ENCODE data around the gene GALNT14.

Gene GALNT14

GRCh38 chr2:31082002-31082401 lies 56.2 kb downstream of the GALNT14 start:
- FAIRE-seq (no peak), DNase-seq (ENCODE audit: insufficient read length, low spot score) (no peak)

GRCh38 chr2:31081492-31081891 lies 56.7 kb downstream of the GALNT14 start:
- DNase-seq (ENCODE audit: insufficient read length, low spot score) = no peak
- no peak for FAIRE-seq
- TF ChIP-seq POU2F2 (IDR thresholded peaks at IDR 0.05; ENCODE audit: low read depth, low read length) (no peak), SPI1 (IDR thresholded peaks at IDR 0.05; ENCODE audit: low read depth, low read length) (no peak), PAX5 (IDR thresholded peaks at IDR 0.05; ENCODE audit: insufficient read depth, low read length, severe bottlenecking) (no peak), POLR2A (IDR thresholded peaks at IDR 0.05; ENCODE audit: low read depth, low read length) (no peak), POLR2AphosphoS5 (IDR thresholded peaks at IDR 0.05; ENCODE audit: low read depth, low read length) (no peak), TAF1 (IDR thresholded peaks at IDR 0.05; ENCODE audit: low read depth, low read length) (no peak)

More at GRCh38 chr2:31082002-31082401, 56.2 kb downstream of the GALNT14 start:
- no peak for TF ChIP-seq SPI1 (IDR thresholded peaks at IDR 0.05; ENCODE audit: low read depth, low read length)
- no peak for TF ChIP-seq POLR2AphosphoS5 (IDR thresholded peaks at IDR 0.05; ENCODE audit: low read depth, low read length)
- TF ChIP-seq TAF1 (IDR thresholded peaks at IDR 0.05; ENCODE audit: low read depth, low read length) = no peak
- no peak for TF ChIP-seq POU2F2 (IDR thresholded peaks at IDR 0.05; ENCODE audit: low read depth, low read length)
- TF ChIP-seq PAX5 (IDR thresholded peaks at IDR 0.05; ENCODE audit: insufficient read depth, low read length, severe bottlenecking) = no peak

GRCh38 chr2:31080361-31080760 lies 57.9 kb downstream of the GALNT14 start:
- DNase-seq (ENCODE audit: insufficient read length, low spot score) = no peak
- TF ChIP-seq TAF1 (IDR thresholded peaks at IDR 0.05; ENCODE audit: low read depth, low read length) (no peak), PAX5 (IDR thresholded peaks at IDR 0.05; ENCODE audit: insufficient read depth, low read length, severe bottlenecking) (no peak), POLR2A (IDR thresholded peaks at IDR 0.05; ENCODE audit: low read depth, low read length) (no peak), SPI1 (IDR thresholded peaks at IDR 0.05; ENCODE audit: low read depth, low read length) (no peak), POLR2AphosphoS5 (IDR thresholded peaks at IDR 0.05; ENCODE audit: low read depth, low read length) (no peak), POU2F2 (IDR thresholded peaks at IDR 0.05; ENCODE audit: low read depth, low read length) (no peak)
- no peak for FAIRE-seq

GRCh38 chr2:31079665-31080064 lies 58.6 kb downstream of the GALNT14 start:
- TF ChIP-seq SPI1 (IDR thresholded peaks at IDR 0.05; ENCODE audit: low read depth, low read length) (no peak), PAX5 (IDR thresholded peaks at IDR 0.05; ENCODE audit: insufficient read depth, low read length, severe bottlenecking) (no peak), POLR2A (IDR thresholded peaks at IDR 0.05; ENCODE audit: low read depth, low read length) (no peak), TAF1 (IDR thresholded peaks at IDR 0.05; ENCODE audit: low read depth, low read length) (no peak), POU2F2 (IDR thresholded peaks at IDR 0.05; ENCODE audit: low read depth, low read length) (no peak), POLR2AphosphoS5 (IDR thresholded peaks at IDR 0.05; ENCODE audit: low read depth, low read length) (no peak)
- DNase-seq (ENCODE audit: insufficient read length, low spot score) = no peak
- FAIRE-seq = no peak

GRCh38 chr2:31078579-31079105 lies 59.6 kb downstream of the GALNT14 start:
- DNase-seq (ENCODE audit: insufficient read length, low spot score) (no peak), FAIRE-seq (no peak)
- no peak for TF ChIP-seq PAX5 (IDR thresholded peaks at IDR 0.05; ENCODE audit: insufficient read depth, low read length, severe bottlenecking)
- no peak for TF ChIP-seq TAF1 (IDR thresholded peaks at IDR 0.05; ENCODE audit: low read depth, low read length)
- no peak for TF ChIP-seq POU2F2 (IDR thresholded peaks at IDR 0.05; ENCODE audit: low read depth, low read length)
- no peak for TF ChIP-seq SPI1 (IDR thresholded peaks at IDR 0.05; ENCODE audit: low read depth, low read length)
- TF ChIP-seq POLR2AphosphoS5 (IDR thresholded peaks at IDR 0.05; ENCODE audit: low read depth, low read length) = no peak
- no peak for TF ChIP-seq POLR2A (IDR thresholded peaks at IDR 0.05; ENCODE audit: low read depth, low read length)

GRCh38 chr2:31078011-31078410 lies 60.2 kb downstream of the GALNT14 start:
- no peak for FAIRE-seq

GRCh38 chr2:31075941-31076590 lies 62.2 kb downstream of the GALNT14 start:
- FAIRE-seq = no peak
- TF ChIP-seq POLR2AphosphoS5 (IDR thresholded peaks at IDR 0.05; ENCODE audit: low read depth, low read length) (no peak), PAX5 (IDR thresholded peaks at IDR 0.05; ENCODE audit: insufficient read depth, low read length, severe bottlenecking) (no peak), POU2F2 (IDR thresholded peaks at IDR 0.05; ENCODE audit: low read depth, low read length) (no peak), POLR2A (IDR thresholded peaks at IDR 0.05; ENCODE audit: low read depth, low read length) (no peak), SPI1 (IDR thresholded peaks at IDR 0.05; ENCODE audit: low read depth, low read length) (no peak), TAF1 (IDR thresholded peaks at IDR 0.05; ENCODE audit: low read depth, low read length) (no peak)
- DNase-seq (ENCODE audit: insufficient read length, low spot score) = no peak

More at GRCh38 chr2:31078011-31078410, 60.2 kb downstream of the GALNT14 start:
- TF ChIP-seq TAF1 (IDR thresholded peaks at IDR 0.05; ENCODE audit: low read depth, low read length) (no peak), SPI1 (IDR thresholded peaks at IDR 0.05; ENCODE audit: low read depth, low read length) (no peak), POU2F2 (IDR thresholded peaks at IDR 0.05; ENCODE audit: low read depth, low read length) (no peak), POLR2AphosphoS5 (IDR thresholded peaks at IDR 0.05; ENCODE audit: low read depth, low read length) (no peak), PAX5 (IDR thresholded peaks at IDR 0.05; ENCODE audit: insufficient read depth, low read length, severe bottlenecking) (no peak), POLR2A (IDR thresholded peaks at IDR 0.05; ENCODE audit: low read depth, low read length) (no peak)
- no peak for DNase-seq (ENCODE audit: insufficient read length, low spot score)

- TF ChIP-seq SPI1 (IDR thresholded peaks at IDR 0.05; ENCODE audit: low read depth, low read length) (no peak), POU2F2 (IDR thresholded peaks at IDR 0.05; ENCODE audit: low read depth, low read length) (no peak), POLR2AphosphoS5 (IDR thresholded peaks at IDR 0.05; ENCODE audit: low read depth, low read length) (no peak), POLR2A (IDR thresholded peaks at IDR 0.05; ENCODE audit: low read depth, low read length) (no peak), TAF1 (IDR thresholded peaks at IDR 0.05; ENCODE audit: low read depth, low read length) (no peak), PAX5 (IDR thresholded peaks at IDR 0.05; ENCODE audit: insufficient read depth, low read length, severe bottlenecking) (no peak)
- FAIRE-seq (no peak), DNase-seq (ENCODE audit: insufficient read length, low spot score) (no peak)
Observed at GRCh38 chr2:31075431-31075830, 62.8 kb downstream of the GALNT14 start.

GRCh38 chr2:31071741-31072140 lies 66.5 kb downstream of the GALNT14 start:
- TF ChIP-seq POLR2AphosphoS5 (IDR thresholded peaks at IDR 0.05; ENCODE audit: low read depth, low read length) = no peak
- TF ChIP-seq POLR2A (IDR thresholded peaks at IDR 0.05; ENCODE audit: low read depth, low read length) = no peak
- TF ChIP-seq SPI1 (IDR thresholded peaks at IDR 0.05; ENCODE audit: low read depth, low read length) = no peak
- no peak for TF ChIP-seq POU2F2 (IDR thresholded peaks at IDR 0.05; ENCODE audit: low read depth, low read length)
- TF ChIP-seq PAX5 (IDR thresholded peaks at IDR 0.05; ENCODE audit: insufficient read depth, low read length, severe bottlenecking) = no peak
- no peak for TF ChIP-seq TAF1 (IDR thresholded peaks at IDR 0.05; ENCODE audit: low read depth, low read length)
- FAIRE-seq = no peak
- DNase-seq (ENCODE audit: insufficient read length, low spot score) = no peak

All from GM12891 (cell line).